K562 (cell line): ENCODE measurements around the gene TADA1. TPM values are rescaled to one million over a fixed set of nuclear protein-coding genes. Genes with fewer than 3 reads are reported as not detected.

Source experiments
- ATAC-seq: fragments of 200-7000 bp; cut with Tn5 transposase; 3 replicates; pipeline ENCODE4 v1.9.1; 2020; ENCODE audit warnings: moderate library complexity
- BruUV-seq: library from RNA; stranded (reverse); fragments of 400-500 nt; replicated peaks from 2 replicates; lab custom pipeline; 2021; lab: Mats Ljungman, UMichigan
- CTCF ChIA-PET: fragments of 300-600 bp; formaldehyde crosslinking; extraction: SDS; loops from one replicate; lab custom pipeline; 2021; ENCODE audit warnings: low intra/inter-chr PET ratio; lab: Yijun Ruan, JAX
- POLR2A ChIA-PET: fragments of 300-600, 350-650 bp; sonication (Branson Sonifier 250); formaldehyde crosslinking; extraction: SDS; loops from one replicate; lab custom pipeline; 2021; ENCODE audit warnings: antibody characterized with exemption, inconsistent platforms; lab: Yijun Ruan, JAX
- DNase-seq, 4 experiments: peaks; one replicate each; pipeline versions ENCODE4 v3.0.0 to v3.0.0-alpha.2; 2011 to 2018; ENCODE audit warnings: low spot score in 3 of 4, mixed read lengths in 3 of 4; ENCODE audit errors: extremely low read depth in 1 of 4
- FAIRE-seq: peaks from 2 replicates; lab custom pipeline; 2011; peaks lifted over from hg19 to GRCh38; lab: Jason Lieb, UNC
- H2AFZ ChIP-seq: 2 replicates; pipeline ENCODE4 v1.6.0; 2011; ENCODE audit warnings: low read depth, low read length, control low read depth, inconsistent platforms
- H3K27ac ChIP-seq: fragments of 200-600 bp; 3 replicates; pipeline ENCODE4 v1.8.0; 2011; ENCODE audit warnings: low read depth, mild to moderate bottlenecking, control low read depth, inconsistent platforms, low read length, moderate library complexity, mixed read lengths; ENCODE audit errors: extremely low read depth
- H3K27me3 ChIP-seq, 2 experiments: fragments of 300-600 bp in 1 of 2; 2 replicates in 1 of 2; 3 replicates in 1 of 2; pipeline versions ENCODE4 v1.6.0 to v1.8.0; 2011; ENCODE audit warnings: inconsistent platforms in 2 of 2, low read length in 2 of 2, mild to moderate bottlenecking in 1 of 2, mixed read lengths in 1 of 2, moderate library complexity in 1 of 2; ENCODE audit not compliant: control insufficient read depth in 2 of 2, insufficient read depth in 2 of 2
- H3K36me3 ChIP-seq: fragments of 300-600 bp; 3 replicates; pipeline ENCODE4 v1.8.0; 2011; ENCODE audit warnings: mild to moderate bottlenecking, low read length, inconsistent platforms; ENCODE audit not compliant: control insufficient read depth, insufficient read depth
- H3K4me1 ChIP-seq, 2 experiments: fragments of 200-600 bp in 1 of 2; replicated peaks in 1 of 2; 2 replicates in 1 of 2; 3 replicates in 1 of 2; pipeline versions ENCODE4 v1.5.1 to v1.8.0; 2011; ENCODE audit warnings: inconsistent platforms in 2 of 2, low read length in 2 of 2, mild to moderate bottlenecking in 1 of 2, mixed read lengths in 1 of 2, moderate library complexity in 1 of 2; ENCODE audit not compliant: control insufficient read depth in 2 of 2, insufficient read depth in 2 of 2
- H3K4me2 ChIP-seq: 2 replicates; pipeline ENCODE4 v1.6.1; 2011; ENCODE audit warnings: low read length, control low read depth, inconsistent platforms, mixed read lengths; ENCODE audit not compliant: insufficient read depth
- H3K4me3 ChIP-seq: fragments of 200-600 bp; sonication (generic), shearing (Covaris generic); 2 replicates; pipeline ENCODE4 v1.5.1; 2016; ENCODE audit warnings: control low read depth, inconsistent platforms
- H3K79me2 ChIP-seq: fragments of 200-600 bp; 3 replicates; pipeline ENCODE4 v1.8.0; 2011; ENCODE audit warnings: low read length, inconsistent platforms; ENCODE audit not compliant: control insufficient read depth, insufficient read depth
- H3K9ac ChIP-seq, 2 experiments: 2 replicates each; pipeline versions ENCODE4 v1.6.0 to v1.6.1; 2011; ENCODE audit warnings: low read depth in 2 of 2, low read length in 2 of 2, control low read depth in 1 of 2, inconsistent platforms in 1 of 2, mild to moderate bottlenecking in 1 of 2, mixed read lengths in 1 of 2; ENCODE audit not compliant: insufficient read depth in 1 of 2
- H3K9me1 ChIP-seq: one replicate; pipeline ENCODE4 v1.6.0; 2011; ENCODE audit warnings: inconsistent platforms, mild to moderate bottlenecking, low read length, moderate library complexity; ENCODE audit not compliant: control insufficient read depth, insufficient read depth
- H3K9me3 ChIP-seq: replicated peaks from 2 replicates; pipeline ENCODE4 v1.5.1; 2011; ENCODE audit warnings: low read depth, low read length, inconsistent platforms; ENCODE audit not compliant: control insufficient read depth, insufficient read depth
- H4K20me1 ChIP-seq: replicated peaks from 2 replicates; pipeline ENCODE4 v1.6.1; 2011; ENCODE audit warnings: low read length, inconsistent platforms, mixed read lengths; ENCODE audit not compliant: control insufficient read depth, insufficient read depth
- ADNP ChIP-seq: fragments of 200-800 bp; sonication (Bioruptor generic); IDR thresholded peaks from 2 replicates; pipeline ENCODE4 v1.6.1; 2016; ENCODE audit warnings: missing genetic modification characterization, missing compliant biosample characterization
- CEBPG ChIP-seq, 3 experiments: fragments of 200-800 bp in 1 of 3; sonication (Bioruptor generic) in 1 of 3; sonication (generic) in 1 of 3; formaldehyde crosslinking in 1 of 3; IDR thresholded peaks in 2 of 3; conservative IDR thresholded peaks in 1 of 3; 2 replicates each; pipeline versions ENCODE4 v1.6.1 to v1.8.0; 2016 to 2022; ENCODE audit warnings: missing compliant biosample characterization in 2 of 3, missing genetic modification characterization in 2 of 3, mild to moderate bottlenecking in 1 of 3, missing genetic modification reagents in 1 of 3
- CHCHD3 ChIP-seq: fragments of 250-450 bp; sonication (Bioruptor Pico); IDR thresholded peaks from 2 replicates; pipeline ENCODE4 v2.1.2; 2022; ENCODE audit warnings: mild to moderate bottlenecking
- ILF3 ChIP-seq: fragments of 450-650 bp; IDR thresholded peaks from 2 replicates; pipeline ENCODE4 v1.6.1; 2018; ENCODE audit warnings: antibody characterized with exemption, mild to moderate bottlenecking, moderate library complexity, borderline replicate concordance
- NR3C1 ChIP-seq: sonication (generic); formaldehyde crosslinking; IDR thresholded peaks from 2 replicates; pipeline ENCODE4 v1.8.1; 2022; ENCODE audit warnings: missing genetic modification reagents
- SRSF7 ChIP-seq: fragments of 200-400 bp; formaldehyde crosslinking; optimal IDR thresholded peaks from 2 replicates; pipeline ENCODE3; 2017; ENCODE audit warnings: mild to moderate bottlenecking, low read depth, low read length
- USF2 ChIP-seq: sonication (generic); formaldehyde crosslinking; IDR thresholded peaks from 2 replicates; pipeline ENCODE4 v1.5.0; 2020; ENCODE audit warnings: missing genetic modification reagents
- ZNF699 ChIP-seq: fragments of 250-450 bp; sonication (Bioruptor Pico); IDR thresholded peaks from 2 replicates; pipeline ENCODE4 v1.8.0; 2021; ENCODE audit warnings: mild to moderate bottlenecking, moderate library complexity; ENCODE audit not compliant: insufficient replicate concordance
- WGBS: fragments of 100-300 bp; shearing (Covaris generic); methylation state at CpG from one replicate; pipeline ENCODE4 v1.1.6; 2016; ENCODE audit warnings: low coverage, mixed read lengths; ENCODE audit not compliant: insufficient coverage; ENCODE audit errors: missing lambda C conversion rate; 5-methylcytosine and 5-hydroxymethylcytosine counted together
- in situ Hi-C: fragments of 300-500 bp; cut with MboI; formaldehyde crosslinking; loops from 4 replicates; pipeline ENCODE4 v1.15.0; 2018; ENCODE audit warnings: inconsistent platforms, mixed read lengths
- intact Hi-C: fragments of 100-400 bp; cut with micrococcal nuclease; formaldehyde crosslinking; loops from 2 replicates; pipeline ENCODE4 v1.14.2; 2022
- polyA plus RNA-seq, 8 experiments: library from polyadenylated mRNA; depleted of rRNA in 4 of 8; stranded (reverse) in 5 of 8; unstranded in 3 of 8; fragments of >200 nt; fragmentation: Nextera tagmentation in 2 of 8; fragmentation: Illumina TruSeq in 1 of 8; extraction: Ambion mirVana in 2 of 8; extraction: Trizol in 1 of 8; gene quantifications; 2 replicates each; pipeline versions ENCODE4 v1.2.1 to v1.2.3, GENCODE V29; 2011 to 2014; ENCODE audit warnings: inconsistent platforms in 1 of 8, missing spikeins in 1 of 8
- total RNA-seq, 7 experiments: library from RNA; depleted of rRNA in 6 of 7; stranded (reverse); fragments of >200 nt in 6 of 7; fragmentation: Illumina TruSeq in 2 of 7; extraction: Trizol in 2 of 7; gene quantifications; 2 replicates each; pipeline versions ENCODE4 v1.2.1 to v1.2.3, GENCODE V29; 2011 to 2021; ENCODE audit warnings: low replicate concordance in 1 of 7

TADA1 gene
- total and polyA plus RNA-seq, 9 of the 15 experiments (the other 6 are each of a cell fraction or from before 2014, with no cell fraction given): 15.9 to 76.5 (median 28.7) TPM

DNA sequence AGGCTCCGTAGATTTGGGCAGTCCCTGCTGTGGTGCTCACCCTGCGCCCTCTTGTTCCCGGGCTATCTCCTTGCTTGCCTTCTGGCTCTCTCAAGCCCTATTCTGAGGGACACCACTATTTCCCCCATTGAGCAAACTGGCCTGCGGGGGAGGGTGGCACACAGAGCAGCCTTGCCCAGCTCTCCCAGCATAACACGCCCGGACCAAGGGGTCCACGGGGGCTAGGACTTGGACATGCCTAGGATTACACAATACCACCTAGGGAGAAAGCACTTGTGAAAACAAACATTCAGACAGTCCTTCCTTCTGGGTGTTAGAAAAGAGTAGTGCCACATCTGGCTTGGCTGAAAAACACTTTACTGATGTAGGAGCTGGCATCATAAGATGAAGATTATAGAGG, 7.4 kb downstream of the TADA1 start:
- ATAC-seq (no peak), FAIRE-seq (no peak), DNase-seq (no peak)
- POLR2A ChIA-PET: interaction anchor here (0.7 to 1.5 kb wide), 4 partner anchors 10 to 33 kb away, joined by 3 to 8 read pairs (median 4); partner anchors contain the start of gene POGK
- Histone ChIP-seq H3K4me2 (no peak overlapping the region), H3K27me3 (no peaks in the 10 kb centered on the region), H3K36me3 (peaks cover 68% of the 10 kb centered on the region), H2AFZ (no peak overlapping the region), H4K20me1 (0 out of 2 replicates have a peak, but pooled peaks cover 8% of the 10 kb centered on the region), H3K9ac (no peak overlapping the region), H3K9me1 (no peaks in the 10 kb centered on the region), H3K4me3 (no peak overlapping the region), H3K79me2 (peaks cover 55% of the 10 kb centered on the region), H3K27ac (no peak overlapping the region), H3K4me1 (peaks cover 6 to 7% of the 10 kb centered on the region in 2 experiments; a peak in 4 of 5 replicates), H3K9me3 (no peaks in the 10 kb centered on the region)
- in situ Hi-C loops (no loop called here), intact Hi-C loops (no loop called here)
- BruUV-seq: no TSS peak
- CTCF ChIA-PET: no interaction called here
- TF ChIP-seq NR3C1 (CRISPR knock-in tag): no peak
- no peak for TF ChIP-seq ILF3
- TF ChIP-seq USF2 (CRISPR knock-in tag): no peak
- no peak for TF ChIP-seq ZNF699 (CRISPR knock-in tag)
- TF ChIP-seq SRSF7: no peak
- no peak for TF ChIP-seq CHCHD3 (CRISPR knock-in tag)
- TF ChIP-seq CEBPG (CRISPR knock-in tag; IDR thresholded peaks at IDR 0.05): no peak
- 0 out of 4 replicates have a peak, but pooled peaks of 1 of the 2 experiments have one; percentile 8 for TF ChIP-seq CEBPG (tag; conservative IDR thresholded peaks at IDR 0.05 in 1 of 2, IDR thresholded peaks at IDR 0.05 in 1 of 2)
- no peak for TF ChIP-seq ADNP (tag)
- over 99% methylated on average over 7 of the region's 7 CpGs for WGBS
